GM18907 (cell line): ENCODE results near the gene MASP2.
"Not testable (repeated sequence)": the region's sequence is repeated elsewhere in the genome, so short reads cannot be mapped to it uniquely, and the experiment has no call there.

Experiments used
- ATAC-seq: cut with Tn5 transposase; IDR thresholded peaks from one replicate; pipeline ENCODE4 v1.9.1; 2021; ENCODE audit warnings: mild to moderate bottlenecking, moderate library complexity; ENCODE audit not compliant: unreplicated experiment

The MASP2 gene

DNA sequence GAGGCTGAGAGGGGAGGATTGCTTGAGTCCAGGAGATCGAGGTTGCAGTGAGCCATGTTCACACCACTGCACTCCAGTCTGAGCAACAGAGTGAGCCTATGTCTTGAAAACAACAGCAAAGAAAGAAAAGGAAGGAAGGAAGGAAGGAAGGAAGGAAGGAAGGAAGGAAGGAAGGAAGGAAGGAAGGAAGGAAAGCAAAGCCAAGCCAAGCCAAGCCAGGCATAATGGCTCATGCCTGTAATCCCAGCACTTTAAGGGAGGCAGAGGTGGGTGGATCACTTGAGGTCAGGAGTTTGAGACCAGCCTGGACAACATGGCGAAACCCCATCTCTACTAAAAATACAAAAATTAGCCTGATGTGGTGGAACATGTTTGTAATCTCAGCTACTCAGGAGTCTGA, 55.0 kb downstream of the MASP2 start:
- ATAC-seq, result not testable (repeated sequence)

DNA sequence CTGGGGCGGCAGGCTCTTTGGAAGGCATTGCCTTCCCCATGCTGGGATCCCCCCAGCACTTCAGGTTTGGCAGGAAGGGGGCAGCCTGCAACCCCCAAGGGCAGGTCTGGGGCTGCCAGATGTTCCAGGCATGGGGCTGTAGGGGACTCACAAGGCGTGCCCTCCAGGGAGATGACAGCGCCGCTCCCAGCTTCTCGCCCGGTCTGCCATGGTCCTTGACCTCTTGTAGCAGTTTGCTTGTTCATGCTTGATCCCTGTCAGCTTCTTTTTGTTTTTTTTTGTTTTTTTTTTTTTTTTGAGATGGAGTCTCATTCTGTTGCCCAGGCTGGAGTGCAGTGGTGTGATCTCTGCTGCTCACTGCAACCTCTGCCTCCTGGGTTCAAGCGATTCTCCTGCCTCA, 56.2 kb downstream of the MASP2 start:
- ATAC-seq, result no peak

DNA sequence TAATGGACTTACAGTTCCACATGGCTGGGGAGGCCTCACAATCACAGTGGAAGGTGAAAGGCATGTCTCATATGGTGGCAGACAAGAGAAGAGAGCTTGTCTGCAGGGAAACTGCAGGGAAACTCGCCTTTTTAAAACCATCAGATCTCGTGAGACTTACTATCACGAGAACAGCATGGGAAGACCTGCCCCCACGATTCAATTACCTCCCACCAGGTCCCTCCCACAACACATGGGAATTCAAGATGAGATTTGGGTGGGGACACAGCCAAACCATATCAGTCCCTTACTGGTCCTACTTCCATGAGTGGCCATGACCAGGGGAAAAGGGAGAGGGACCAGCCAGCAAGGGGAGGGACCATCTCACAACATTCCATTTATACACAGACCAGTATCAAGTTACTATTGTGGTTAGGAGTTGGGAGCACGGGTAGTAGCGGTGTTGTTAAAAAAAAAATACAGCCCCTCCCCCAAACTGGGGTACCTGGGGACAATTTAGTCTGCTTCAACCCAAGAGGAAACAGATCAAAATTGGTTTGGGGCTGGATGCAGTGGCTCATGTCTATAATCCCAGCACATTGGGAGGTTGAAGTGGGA, 57.0 kb downstream of the MASP2 start:
- not testable (repeated sequence) for ATAC-seq

DNA sequence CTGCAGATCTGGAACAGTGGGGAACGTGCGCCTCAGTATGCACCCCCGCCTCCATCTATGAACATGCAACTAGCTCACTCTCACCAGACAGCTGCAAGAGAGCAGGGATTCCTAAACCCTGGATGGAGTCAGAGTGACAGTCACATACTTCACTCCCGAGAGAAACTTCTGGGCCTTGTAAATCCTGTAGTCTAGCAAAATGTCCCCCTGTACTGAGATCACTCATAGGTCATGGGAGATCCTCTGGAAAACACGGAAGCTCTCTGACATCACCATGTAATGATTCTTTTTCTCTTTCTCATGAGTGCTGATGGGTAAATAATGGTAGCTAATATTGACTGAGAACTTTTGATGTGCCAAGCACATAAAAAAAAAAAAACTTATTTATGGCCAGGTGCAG, 57.9 kb downstream of the MASP2 start:
- ATAC-seq, result no peak

DNA sequence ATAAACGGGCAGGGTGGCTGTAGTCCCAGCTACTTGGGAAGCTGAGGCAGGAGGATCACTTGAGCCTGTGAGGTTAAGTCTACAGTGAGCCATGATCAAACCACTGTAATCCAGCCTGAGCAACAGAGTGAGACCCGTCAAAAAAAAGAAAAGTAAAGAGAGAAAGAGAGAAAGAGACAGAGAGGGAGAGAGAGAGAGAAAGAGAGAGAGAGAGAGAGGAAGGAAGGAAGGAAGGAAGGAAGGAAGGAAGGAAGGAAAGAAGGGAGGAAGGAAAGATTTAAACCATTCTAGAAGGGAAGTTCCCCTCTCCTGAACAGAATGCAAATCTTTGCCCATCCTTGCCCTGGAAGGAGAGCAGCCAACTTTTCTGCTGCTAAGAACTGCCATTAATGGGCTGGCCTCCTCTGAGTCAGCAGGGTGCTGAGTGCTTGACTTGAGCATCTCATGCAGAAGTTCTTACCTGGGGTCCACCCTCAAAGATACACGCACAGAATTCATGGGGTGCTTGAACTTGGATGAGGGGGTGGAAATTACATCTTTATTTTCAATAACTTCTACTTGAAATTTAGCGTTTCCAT, 59.1 kb downstream of the MASP2 start:
- ATAC-seq, result no peak

DNA sequence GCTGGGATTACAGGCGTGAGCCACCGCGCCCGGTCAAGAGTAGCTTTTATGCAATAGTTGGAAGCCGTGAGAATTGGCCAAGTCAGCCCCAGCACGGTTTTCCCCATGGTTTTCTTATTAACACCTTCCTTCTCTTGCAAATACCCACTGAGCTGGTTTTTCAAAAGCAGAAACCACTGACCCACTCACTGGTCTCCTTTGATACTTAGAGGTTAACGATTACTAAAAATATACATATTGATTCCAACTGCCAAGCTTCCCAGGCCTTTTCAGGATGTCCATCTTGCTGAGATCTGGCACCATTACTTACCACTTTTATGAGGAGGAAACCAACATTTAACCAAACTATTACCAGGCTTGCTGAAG, 60.5 kb downstream of the MASP2 start:
- ATAC-seq, result peak; percentile 43

DNA sequence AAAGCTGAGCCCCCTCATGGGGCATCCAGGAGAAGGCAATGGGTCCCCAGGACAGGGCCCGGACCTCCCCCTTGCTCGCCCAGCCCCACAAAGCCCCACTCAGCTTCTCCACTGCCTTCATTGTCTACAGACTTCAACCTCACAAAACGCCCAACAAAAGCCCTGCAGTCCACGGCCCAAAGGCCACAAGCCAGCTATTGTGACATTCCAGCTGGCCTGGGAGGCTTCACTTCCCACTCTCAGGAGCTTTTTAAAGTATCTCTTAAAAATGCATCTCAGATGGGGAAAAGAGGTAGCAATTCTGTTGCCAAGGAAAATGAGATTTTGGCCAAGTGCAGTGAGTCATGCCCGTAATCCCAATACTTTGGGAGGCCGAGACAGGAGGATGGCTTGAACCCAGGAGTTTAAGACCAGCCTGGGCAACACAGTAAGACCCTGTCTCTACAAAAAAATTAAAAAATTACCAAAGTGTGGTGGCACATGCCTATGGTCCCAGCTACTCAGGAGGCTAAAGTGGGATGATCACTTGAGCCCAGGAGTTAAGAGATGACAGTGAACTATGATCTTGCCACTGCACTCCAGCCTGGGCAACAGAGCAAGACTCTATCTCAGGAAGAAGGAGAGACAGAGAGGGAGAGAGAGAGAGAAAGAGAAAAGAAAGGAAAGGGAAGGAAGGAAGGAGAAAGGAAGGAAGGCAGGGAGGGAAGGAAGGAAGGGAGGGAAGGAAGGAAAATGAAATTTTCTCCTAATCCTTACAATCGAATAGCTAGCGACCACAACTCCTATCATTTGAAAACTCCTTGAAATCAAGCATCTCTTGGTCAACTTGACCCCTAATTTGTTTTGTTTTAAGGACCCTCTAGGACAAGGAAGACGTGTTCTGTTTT, 66.0 kb downstream of the MASP2 start:
- ATAC-seq, result no peak

DNA sequence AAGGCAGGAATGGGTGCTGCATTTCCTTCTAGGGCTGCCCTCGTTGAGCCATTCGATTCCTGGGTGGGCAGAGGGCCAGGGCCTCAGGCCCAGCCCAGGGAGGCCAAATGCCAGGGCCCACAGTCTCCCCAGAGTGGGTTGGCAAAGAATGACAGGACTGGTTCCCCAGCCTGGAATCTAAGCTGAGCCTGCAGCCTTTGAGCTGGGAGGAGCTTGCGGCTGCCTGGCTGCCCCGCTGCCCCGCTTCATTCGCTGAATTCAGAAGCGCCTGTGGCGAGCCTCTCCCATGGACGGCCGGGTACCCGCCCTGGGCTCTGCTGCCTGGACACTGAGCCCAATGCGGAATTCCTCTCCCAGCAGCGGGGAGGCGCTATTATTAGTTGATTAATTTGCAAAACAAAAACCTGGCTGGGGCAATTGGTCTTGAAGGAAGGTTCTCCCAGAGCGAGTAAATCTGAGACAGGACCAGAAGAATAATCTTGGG, 66.9 kb downstream of the MASP2 start:
- ATAC-seq, result no peak

DNA sequence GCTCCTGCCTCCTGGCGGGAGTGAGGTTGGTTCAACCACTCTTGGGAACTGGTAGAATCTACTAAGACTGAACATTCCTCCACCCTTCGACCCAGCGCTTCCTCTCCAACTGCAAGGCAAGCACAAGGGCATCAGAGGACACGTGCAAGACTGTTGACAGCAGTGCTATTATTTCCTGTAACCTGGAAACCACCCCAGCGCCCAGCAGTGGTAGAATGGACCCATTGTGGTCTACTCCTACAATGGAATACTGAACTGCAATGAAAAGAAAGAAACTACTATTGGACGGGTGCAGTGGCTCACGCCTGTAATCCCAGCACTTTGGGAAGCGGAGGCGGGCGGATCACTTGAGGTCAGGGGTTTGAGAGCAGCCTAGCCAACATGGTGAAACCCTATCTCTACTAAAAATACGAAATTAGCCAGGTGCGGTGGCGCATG, 67.5 kb downstream of the MASP2 start:
- ATAC-seq, result no peak

DNA sequence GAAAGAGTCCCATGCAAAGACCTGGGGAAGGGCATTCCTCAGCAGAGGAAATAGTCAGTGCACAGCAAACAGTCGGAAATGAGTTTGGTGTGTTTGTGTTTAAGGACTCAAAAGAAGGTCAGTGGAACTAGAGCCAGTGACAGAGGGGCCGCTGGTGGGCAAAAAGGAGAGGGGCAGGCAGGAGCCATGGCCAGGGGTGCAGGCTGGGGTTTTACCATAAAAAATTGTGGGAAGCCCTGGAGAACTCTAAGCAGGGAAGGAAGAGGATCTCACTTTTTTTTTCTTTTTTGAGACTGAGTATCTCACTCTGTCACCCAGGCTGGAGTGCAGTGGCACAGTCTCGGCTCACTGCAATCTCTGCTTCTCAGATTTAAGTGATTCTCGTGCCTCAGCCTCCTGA, 68.3 kb downstream of the MASP2 start:
- ATAC-seq, result no peak
